Urinary bladder (tissue), 4 donors: ENCODE data around the gene ZNF474. TPM values are rescaled to one million over a fixed set of nuclear protein-coding genes. Genes with fewer than 3 reads are reported as not detected.
"Not testable (repeated sequence)": the region's sequence is repeated elsewhere in the genome, so short reads cannot be mapped to it uniquely, and the experiment has no call there.

Experiments used
- DNase-seq: peaks from one replicate; pipeline ENCODE4 v3.0.0-alpha.2; 2015; ENCODE audit errors: extremely low spot score
- H3K27ac ChIP-seq: one replicate; pipeline ENCODE4 v1.5.1; 2013; ENCODE audit warnings: low read depth, mild to moderate bottlenecking, moderate library complexity
- H3K36me3 ChIP-seq: one replicate; pipeline ENCODE4 v1.6.1; 2013; ENCODE audit warnings: mild to moderate bottlenecking, moderate library complexity; ENCODE audit not compliant: insufficient read depth
- H3K4me1 ChIP-seq: one replicate; pipeline ENCODE4 v1.6.1; 2013; ENCODE audit warnings: mild to moderate bottlenecking, moderate library complexity; ENCODE audit not compliant: insufficient read depth
- H3K4me3 ChIP-seq: one replicate; pipeline ENCODE4 v1.5.1; 2013; ENCODE audit warnings: low read depth, low read length
- WGBS: extraction: QIAGEN DNeasy Blood & Tissue Kit; methylation state at CpG from one replicate; pipeline ENCODE4 v1.1.7; 2013; 5-methylcytosine and 5-hydroxymethylcytosine counted together
- polyA plus RNA-seq: library from polyadenylated mRNA; stranded (reverse); fragments of 200-250 nt; gene quantifications from one replicate; pipeline ENCODE4 v1.2.3, GENCODE V29; 2013
- total RNA-seq: library from RNA; depleted of rRNA; stranded (reverse); fragments of >200 nt; gene quantifications from one replicate; pipeline ENCODE4 v1.2.3, GENCODE V29; 2014
- donor health status: healthy with polysubstance abuse.
- donor health status: healthy.

The ZNF474 gene
- total RNA-seq (0.21 TPM), polyA plus RNA-seq (0.13 TPM)

- Histone ChIP-seq H3K4me3 (no peak within 1 kb of the TSS), H3K27ac (no peak within 1 kb of the TSS), H3K36me3 (no peaks in the 10 kb centered on the region), H3K4me1 (no peaks in the 10 kb centered on the region)
- 12% methylated on average over 4 of the region's 4 CpGs for WGBS
- DNase-seq: peak; percentile 56
Measured at GRCh38 chr5:122129306-122129705, at the start of gene ZNF474. ZNF474 (plus strand) TSS chr5:122129546; CDS start chr5:122151991, 22,445 bp downstream.

GRCh38 chr5:122081541-122081940, 47.8 kb upstream of the ZNF474 start:
- H3K4me3 ChIP-seq: no peak overlapping the region
- DNase-seq: no peak
- WGBS: 74% methylated on average over 2 of the region's 2 CpGs
- H3K27ac ChIP-seq: no peak overlapping the region
- no peaks in the 10 kb centered on the region for H3K4me1 ChIP-seq
- no peaks in the 10 kb centered on the region for H3K36me3 ChIP-seq

- Histone ChIP-seq H3K36me3 (no peaks in the 10 kb centered on the region), H3K27ac (no peak overlapping the region), H3K4me1 (no peaks in the 10 kb centered on the region), H3K4me3 (no peak overlapping the region)
- 80% methylated on average over 1 of the region's 1 CpG for WGBS
- no peak for DNase-seq
Measured at GRCh38 chr5:122083535-122083934, 45.8 kb upstream of the ZNF474 start.

GRCh38 chr5:122085041-122085440, 44.3 kb upstream of the ZNF474 start:
- H3K36me3 ChIP-seq: no peaks in the 10 kb centered on the region

GRCh38 chr5:122089096-122090013, 40.0 kb upstream of the ZNF474 start:
- Histone ChIP-seq H3K27ac (no peak overlapping the region), H3K36me3 (no peaks in the 10 kb centered on the region), H3K4me3 (no peak overlapping the region), H3K4me1 (no peaks in the 10 kb centered on the region)
- DNase-seq: no peak
- 57% methylated on average over 2 of the region's 2 CpGs for WGBS

More at GRCh38 chr5:122085041-122085440, 44.3 kb upstream of the ZNF474 start:
- H3K27ac ChIP-seq: no peak overlapping the region
- DNase-seq: no peak
- 62% methylated on average over 3 of the region's 3 CpGs for WGBS
- H3K4me3 ChIP-seq: no peak overlapping the region
- no peaks in the 10 kb centered on the region for H3K4me1 ChIP-seq

- H3K36me3 ChIP-seq: no peaks in the 10 kb centered on the region
- 57% methylated on average over 9 of the region's 9 CpGs for WGBS
- DNase-seq: no peak
- H3K4me1 ChIP-seq: no peaks in the 10 kb centered on the region
- H3K27ac ChIP-seq: no peak overlapping the region
- no peak overlapping the region for H3K4me3 ChIP-seq
Measured at GRCh38 chr5:122091936-122092600, 37.3 kb upstream of the ZNF474 start.

- no peak for DNase-seq
- no peak overlapping the region for H3K4me3 ChIP-seq
- no peaks in the 10 kb centered on the region for H3K4me1 ChIP-seq
- WGBS: 59% methylated on average over 7 of the region's 7 CpGs
- H3K27ac ChIP-seq: no peak overlapping the region
- H3K36me3 ChIP-seq: no peaks in the 10 kb centered on the region
Measured at GRCh38 chr5:122093415-122094180, 35.7 kb upstream of the ZNF474 start.

- not testable (repeated sequence) for H3K36me3 ChIP-seq, H3K4me1 ChIP-seq, H3K27ac ChIP-seq, DNase-seq, H3K4me3 ChIP-seq
- WGBS: 91% methylated on average over 5 of the region's 5 CpGs
Measured at GRCh38 chr5:122094251-122094650, 35.1 kb upstream of the ZNF474 start.

- 63% methylated on average over 3 of the region's 3 CpGs for WGBS
- Histone ChIP-seq H3K4me1 (no peaks in the 10 kb centered on the region), H3K27ac (no peak overlapping the region), H3K4me3 (no peak overlapping the region), H3K36me3 (no peaks in the 10 kb centered on the region)
- DNase-seq: no peak
Measured at GRCh38 chr5:122095158-122095557, 34.2 kb upstream of the ZNF474 start.

- no peaks in the 10 kb centered on the region for H3K4me1 ChIP-seq
- H3K36me3 ChIP-seq: no peaks in the 10 kb centered on the region
- no peak overlapping the region for H3K4me3 ChIP-seq
- 80% methylated on average over 1 of the region's 1 CpG for WGBS
- DNase-seq: no peak
- H3K27ac ChIP-seq: no peak overlapping the region
Measured at GRCh38 chr5:122097391-122097790, 32.0 kb upstream of the ZNF474 start.

GRCh38 chr5:122099060-122099790, 30.1 kb upstream of the ZNF474 start:
- Histone ChIP-seq H3K36me3 (no peaks in the 10 kb centered on the region), H3K4me3 (no peak overlapping the region), H3K27ac (no peak overlapping the region), H3K4me1 (no peaks in the 10 kb centered on the region)
- no peak for DNase-seq
- 83% methylated on average over 6 of the region's 6 CpGs for WGBS

GRCh38 chr5:122101636-122102285, 27.6 kb upstream of the ZNF474 start:
- no peak overlapping the region for H3K4me3 ChIP-seq
- no peak overlapping the region for H3K27ac ChIP-seq
- no peaks in the 10 kb centered on the region for H3K4me1 ChIP-seq
- no peak for DNase-seq
- WGBS: 26% methylated on average over 4 of the region's 4 CpGs
- no peaks in the 10 kb centered on the region for H3K36me3 ChIP-seq
